GM20000 (cell line): ENCODE measurements around the gene BAIAP2L2.
"Not testable (repeated sequence)": the region's sequence is repeated elsewhere in the genome, so short reads cannot be mapped to it uniquely, and the experiment has no call there.

Experiments used
- DNase-seq: peaks from one replicate; pipeline ENCODE4 v3.0.0; 2012; ENCODE audit warnings: low spot score
- CTCF ChIP-seq: IDR thresholded peaks from 2 replicates; pipeline ENCODE4 v1.5.1; 2012; ENCODE audit warnings: mild to moderate bottlenecking, control low read depth; ENCODE audit errors: extremely low read depth, missing control alignments

BAIAP2L2 gene

GRCh38 chr22:38118182-38118581, 7.7 kb upstream of the BAIAP2L2 start:
- no peak for TF ChIP-seq CTCF
- DNase-seq: no peak

- not testable (repeated sequence) for DNase-seq
Observed at GRCh38 chr22:38117556-38117955, 7.1 kb upstream of the BAIAP2L2 start.

GRCh38 chr22:38115423-38116205, 5.1 kb upstream of the BAIAP2L2 start:
- no peak for TF ChIP-seq CTCF
- DNase-seq: no peak

GRCh38 chr22:38114484-38115398, 4.3 kb upstream of the BAIAP2L2 start:
- DNase-seq: peak; percentile 95

GRCh38 chr22:38112381-38112780, 1.9 kb upstream of the BAIAP2L2 start:
- no peak for DNase-seq
- TF ChIP-seq CTCF: no peak

More at GRCh38 chr22:38114484-38115398, 4.3 kb upstream of the BAIAP2L2 start:
- TF ChIP-seq CTCF: peak; percentile 89

- TF ChIP-seq CTCF: no peak
- no peak for DNase-seq
Observed at GRCh38 chr22:38111925-38112355, 1.5 kb upstream of the BAIAP2L2 start.

- TF ChIP-seq CTCF: no peak
- DNase-seq: no peak
Observed at GRCh38 chr22:38110863-38111852, 674 bp upstream of the BAIAP2L2 start.
